22Rv1 (cell line): ENCODE data around the gene MTA1.

Experiments used
- CTCF ChIP-seq: fragments of 450-650 bp; IDR thresholded peaks from 2 replicates; pipeline ENCODE4 v1.5.1; 2017; ENCODE audit warnings: mild to moderate bottlenecking
- ZFX ChIP-seq: fragments of 450-650 bp; IDR thresholded peaks from 2 replicates; pipeline ENCODE4 v1.6.1; 2017; ENCODE audit warnings: antibody characterized with exemption, borderline replicate concordance

- TF ChIP-seq CTCF, result no peak
- no peak for TF ChIP-seq ZFX
Measured at GRCh38 chr14:105452963-105453362, 33.3 kb downstream of the MTA1 start.
